GM21515 (cell line): ENCODE results near the gene PCSK7.
"Not testable (repeated sequence)": the region's sequence is repeated elsewhere in the genome, so short reads cannot be mapped to it uniquely, and the experiment has no call there.

Source experiments
- ATAC-seq: cut with Tn5 transposase; IDR thresholded peaks from one replicate; pipeline ENCODE4 v1.9.1; 2021; ENCODE audit not compliant: unreplicated experiment

PCSK7 gene

GRCh38 chr11:117231842-117232091, at the start of gene PCSK7:
Gene PCSK7, minus strand, starts transcription at chr11:117232073. Its CDS starts 2,229 bp downstream, at chr11:117229844.
- no peak for ATAC-seq

GRCh38 chr11:117281159-117281558, 49.3 kb upstream of the PCSK7 start:
- ATAC-seq, result no peak

GRCh38 chr11:117279711-117280376, 48.0 kb upstream of the PCSK7 start:
- ATAC-seq, result no peak

GRCh38 chr11:117278347-117278746, 46.5 kb upstream of the PCSK7 start:
- no peak for ATAC-seq

GRCh38 chr11:117273550-117274289, 41.8 kb upstream of the PCSK7 start:
- no peak for ATAC-seq

- ATAC-seq, result not testable (repeated sequence)
Observed at GRCh38 chr11:117272175-117272574, 40.3 kb upstream of the PCSK7 start.

- ATAC-seq, result no peak
Observed at GRCh38 chr11:117271208-117271607, 39.3 kb upstream of the PCSK7 start.

- ATAC-seq, result no peak
Observed at GRCh38 chr11:117269856-117270255, 38.0 kb upstream of the PCSK7 start.

- ATAC-seq, result no peak
Observed at GRCh38 chr11:117265745-117266144, 33.9 kb upstream of the PCSK7 start.

- ATAC-seq, result not testable (repeated sequence)
Observed at GRCh38 chr11:117264624-117265323, 32.9 kb upstream of the PCSK7 start.

GRCh38 chr11:117259417-117259816, 27.5 kb upstream of the PCSK7 start:
- ATAC-seq, result no peak

- ATAC-seq, result no peak
Observed at GRCh38 chr11:117258576-117258975, 26.7 kb upstream of the PCSK7 start.

- no peak for ATAC-seq
Observed at GRCh38 chr11:117256573-117256972, 24.7 kb upstream of the PCSK7 start.

- no peak for ATAC-seq
Observed at GRCh38 chr11:117255966-117256365, 24.1 kb upstream of the PCSK7 start.

GRCh38 chr11:117251506-117251905, 19.6 kb upstream of the PCSK7 start:
- no peak for ATAC-seq

GRCh38 chr11:117249571-117249970, 17.7 kb upstream of the PCSK7 start:
- no peak for ATAC-seq

GRCh38 chr11:117248341-117248740, 16.5 kb upstream of the PCSK7 start:
- ATAC-seq, result no peak

- no peak for ATAC-seq
Observed at GRCh38 chr11:117239295-117239694, 7.4 kb upstream of the PCSK7 start.

- no peak for ATAC-seq
Observed at GRCh38 chr11:117238221-117238620, 6.3 kb upstream of the PCSK7 start.

GRCh38 chr11:117232911-117233409, 1.1 kb upstream of the PCSK7 start:
- ATAC-seq, result no peak

GRCh38 chr11:117232092-117232878, 412 bp upstream of the PCSK7 start, which contains the start of gene RNF214:
Gene RNF214, plus strand, starts transcription at chr11:117232671. Its CDS starts 1,602 bp downstream, at chr11:117234273.
- ATAC-seq, result peak; percentile 67
